Neutrophil (primary cell): ENCODE data around the gene ZNF362.
A peak's percentile ranks its signal among the peaks of the same experiment; 100 is the strongest.

Experiments
- H3K27ac ChIP-seq: fragments of 200-600 bp; sonication (generic); 2 replicates; pipeline ENCODE4 v1.5.1; 2016; ENCODE audit warnings: mild to moderate bottlenecking, moderate library complexity
- H3K27me3 ChIP-seq: fragments of 200-600 bp; sonication (generic); 2 replicates; pipeline ENCODE4 v1.6.0; 2016; ENCODE audit warnings: mild to moderate bottlenecking
- H3K36me3 ChIP-seq: fragments of 200-600 bp; sonication (generic); 2 replicates; pipeline ENCODE4 v1.5.1; 2017
- H3K4me1 ChIP-seq, 2 experiments: fragments of 200-600 bp in 1 of 2; sonication (generic) in 1 of 2; 1 replicate in 1 of 2; 2 replicates in 1 of 2; pipeline versions ENCODE4 v1.5.1 to v1.6.1; 2013 to 2016; ENCODE audit warnings: low read depth in 1 of 2, low read length in 1 of 2, mild to moderate bottlenecking in 1 of 2, moderate library complexity in 1 of 2; ENCODE audit not compliant: control insufficient read depth in 1 of 2, insufficient read depth in 1 of 2
- H3K4me3 ChIP-seq, 2 experiments: fragments of 200-600 bp in 1 of 2; sonication (generic) in 1 of 2; 1 replicate in 1 of 2; 2 replicates in 1 of 2; pipeline ENCODE4 v1.5.1; 2013 to 2016; ENCODE audit warnings: low read depth in 1 of 2, low read length in 1 of 2, mild to moderate bottlenecking in 1 of 2, moderate library complexity in 1 of 2
- H3K9me3 ChIP-seq: fragments of 200-600 bp; sonication (generic); 2 replicates; pipeline ENCODE4 v1.5.1; 2016
- TF ChIP-seq, protein P1 (sequence below): fragments of 200-600 bp; sonication (generic); IDR thresholded peaks from 2 replicates; pipeline ENCODE4 v1.5.1; 2016; ENCODE audit warnings: antibody characterized with exemption

ZNF362 gene

DNA sequence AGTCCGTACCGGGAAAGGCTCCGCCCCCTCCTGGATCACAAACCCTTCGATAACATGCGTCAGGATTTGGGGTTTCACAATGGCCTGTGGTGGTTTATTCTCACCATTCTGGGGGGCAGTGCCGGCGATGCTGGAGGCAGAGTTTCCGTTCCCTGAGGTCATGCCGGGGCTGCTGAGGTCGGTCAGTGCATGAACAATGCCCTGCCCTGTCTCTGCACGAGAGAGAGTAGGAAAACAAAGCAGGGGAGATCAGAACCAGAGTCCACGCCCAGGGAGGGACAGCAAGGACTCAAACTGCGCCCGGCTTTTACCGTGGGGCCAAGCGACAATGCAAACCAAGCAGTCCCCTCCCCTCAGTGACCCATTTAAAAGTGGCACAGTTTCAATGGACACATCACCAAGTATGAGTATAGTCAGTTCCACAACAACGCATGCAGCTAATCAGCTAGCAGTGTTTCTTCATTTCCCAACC, 77.8 kb downstream of the ZNF362 start:
- peaks cover 96 to 99% of the 10 kb centered on the region in 2 experiments for H3K4me1 ChIP-seq
- H3K27ac ChIP-seq: peak overlapping the region; percentile 96
- peaks cover 56% of the 10 kb centered on the region for H3K36me3 ChIP-seq
- H3K9me3 ChIP-seq: no peaks in the 10 kb centered on the region
- H3K27me3 ChIP-seq: no peaks in the 10 kb centered on the region
- TF ChIP-seq, protein P1, sequence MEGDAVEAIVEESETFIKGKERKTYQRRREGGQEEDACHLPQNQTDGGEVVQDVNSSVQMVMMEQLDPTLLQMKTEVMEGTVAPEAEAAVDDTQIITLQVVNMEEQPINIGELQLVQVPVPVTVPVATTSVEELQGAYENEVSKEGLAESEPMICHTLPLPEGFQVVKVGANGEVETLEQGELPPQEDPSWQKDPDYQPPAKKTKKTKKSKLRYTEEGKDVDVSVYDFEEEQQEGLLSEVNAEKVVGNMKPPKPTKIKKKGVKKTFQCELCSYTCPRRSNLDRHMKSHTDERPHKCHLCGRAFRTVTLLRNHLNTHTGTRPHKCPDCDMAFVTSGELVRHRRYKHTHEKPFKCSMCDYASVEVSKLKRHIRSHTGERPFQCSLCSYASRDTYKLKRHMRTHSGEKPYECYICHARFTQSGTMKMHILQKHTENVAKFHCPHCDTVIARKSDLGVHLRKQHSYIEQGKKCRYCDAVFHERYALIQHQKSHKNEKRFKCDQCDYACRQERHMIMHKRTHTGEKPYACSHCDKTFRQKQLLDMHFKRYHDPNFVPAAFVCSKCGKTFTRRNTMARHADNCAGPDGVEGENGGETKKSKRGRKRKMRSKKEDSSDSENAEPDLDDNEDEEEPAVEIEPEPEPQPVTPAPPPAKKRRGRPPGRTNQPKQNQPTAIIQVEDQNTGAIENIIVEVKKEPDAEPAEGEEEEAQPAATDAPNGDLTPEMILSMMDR: no peak
- peak overlapping the region; percentile 39 to 56 for H3K4me3 ChIP-seq

DNA sequence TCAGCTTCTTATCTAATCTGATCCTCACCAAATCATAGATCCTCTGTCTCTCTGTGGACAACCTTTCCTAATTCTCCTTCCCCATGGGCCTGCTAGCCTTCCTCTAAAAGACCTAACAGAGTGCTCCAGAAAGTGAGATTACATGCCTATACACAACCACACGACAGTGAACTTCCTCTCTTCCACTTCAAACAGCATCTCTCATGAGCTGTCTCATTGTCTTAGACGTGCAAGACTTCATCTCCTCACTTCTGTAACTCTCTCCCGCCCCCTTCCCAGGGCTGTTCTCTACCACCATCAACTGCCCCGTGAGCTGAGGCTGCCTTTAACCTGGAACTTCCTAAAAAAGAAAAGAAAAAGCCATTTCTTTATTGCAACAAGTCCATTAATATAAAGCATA, 78.7 kb downstream of the ZNF362 start:
- Histone ChIP-seq H3K27ac (peak overlapping the region; percentile 96), H3K36me3 (peaks cover 48% of the 10 kb centered on the region), H3K4me3 (peak overlapping the region; percentile 39 to 56), H3K4me1 (peaks cover 97 to 99% of the 10 kb centered on the region in 2 experiments), H3K27me3 (no peaks in the 10 kb centered on the region), H3K9me3 (no peaks in the 10 kb centered on the region)
- TF ChIP-seq, protein P1: no peak

DNA sequence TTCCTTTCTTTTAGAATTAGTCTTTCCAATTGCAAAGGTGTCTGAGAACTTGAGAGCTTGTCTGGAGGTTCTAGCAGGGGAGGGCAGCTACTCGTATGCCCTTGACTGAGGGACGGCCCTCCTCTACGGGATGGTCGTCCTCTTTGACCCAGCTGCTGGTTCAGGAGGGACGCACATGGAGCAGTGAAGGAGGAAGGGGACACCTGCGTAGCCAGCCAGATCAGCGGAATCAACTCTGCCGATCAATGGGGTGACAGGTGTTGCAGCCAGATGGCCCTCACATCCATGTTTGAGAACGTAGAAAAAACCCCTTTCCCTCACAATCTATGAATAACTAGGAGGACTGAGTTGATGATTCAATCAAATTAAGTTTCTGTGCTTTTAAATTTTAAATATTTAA, 80.3 kb downstream of the ZNF362 start:
- no peaks in the 10 kb centered on the region for H3K9me3 ChIP-seq
- H3K27ac ChIP-seq: peak overlapping the region; percentile 96
- H3K36me3 ChIP-seq: peaks cover 46% of the 10 kb centered on the region
- H3K4me1 ChIP-seq: peaks cover 100% of the 10 kb centered on the region in 2 experiments
- TF ChIP-seq, protein P1: no peak
- H3K27me3 ChIP-seq: no peaks in the 10 kb centered on the region
- H3K4me3 ChIP-seq: peak overlapping the region; percentile 23 to 52

DNA sequence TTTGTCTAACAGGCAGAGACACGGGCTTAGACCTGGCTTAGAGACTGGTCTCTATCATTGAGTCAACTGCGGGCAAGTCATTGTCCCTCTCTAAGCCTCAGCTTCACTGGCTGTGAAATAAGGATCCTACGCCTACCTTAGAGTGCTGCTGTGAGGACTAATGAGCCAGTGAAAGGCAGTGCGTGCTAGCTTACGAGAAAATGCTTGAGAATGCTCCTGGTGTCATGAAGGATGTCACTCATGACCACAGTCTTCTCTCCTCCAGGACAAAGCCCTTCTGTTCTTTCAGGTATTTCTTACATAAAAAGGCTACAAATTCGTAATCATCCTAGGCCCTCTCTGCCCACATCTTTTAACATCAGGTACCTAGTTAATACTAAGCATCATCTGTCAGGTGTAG, 81.1 kb downstream of the ZNF362 start:
- peaks cover 100% of the 10 kb centered on the region in 2 experiments for H3K4me1 ChIP-seq
- TF ChIP-seq, protein P1: no peak
- H3K36me3 ChIP-seq: peaks cover 46% of the 10 kb centered on the region
- peak overlapping the region; percentile 96 for H3K27ac ChIP-seq
- peak overlapping the region; percentile 52 to 60 for H3K4me3 ChIP-seq
- no peaks in the 10 kb centered on the region for H3K9me3 ChIP-seq
- no peaks in the 10 kb centered on the region for H3K27me3 ChIP-seq

DNA sequence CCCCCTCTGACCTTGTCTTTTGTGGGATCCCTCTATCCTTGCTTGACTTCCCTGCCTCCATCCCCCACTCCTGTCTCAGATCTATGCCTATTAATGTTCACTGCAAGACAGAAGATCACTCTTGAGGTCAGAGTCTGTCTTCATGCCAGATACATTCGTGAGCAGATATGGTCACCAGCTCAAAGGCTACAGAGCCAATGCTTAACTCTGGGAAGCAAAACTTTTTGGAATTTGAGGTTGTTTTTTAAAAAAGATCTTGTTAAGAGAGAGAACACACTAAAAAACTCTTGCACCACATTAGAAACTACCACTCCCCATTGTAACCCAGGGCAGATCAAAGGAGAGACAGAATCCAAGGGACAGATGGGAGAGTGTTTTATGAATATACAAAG, 81.8 kb downstream of the ZNF362 start:
- Histone ChIP-seq H3K4me1 (peaks cover 100% of the 10 kb centered on the region in 2 experiments), H3K27ac (peak overlapping the region; percentile 96), H3K9me3 (no peaks in the 10 kb centered on the region), H3K36me3 (peaks cover 46% of the 10 kb centered on the region), H3K4me3 (peak overlapping the region; percentile 52 to 60), H3K27me3 (no peaks in the 10 kb centered on the region)
- TF ChIP-seq, protein P1: no peak
